Astrocyte (in vitro differentiated cells and primary cell): ENCODE results near the gene MBP.

Experiments
- CTCF ChIP-seq: IDR thresholded peaks from 2 replicates; pipeline ENCODE4 v1.5.1; 2011; ENCODE audit warnings: low read depth, mild to moderate bottlenecking, inconsistent platforms, low read length, moderate library complexity; ENCODE audit not compliant: insufficient read depth
- EZH2 ChIP-seq: IDR thresholded peaks from 2 replicates; pipeline ENCODE4 v1.6.1; 2012; ENCODE audit warnings: mild to moderate bottlenecking, low read length, inconsistent platforms; ENCODE audit not compliant: insufficient read depth

GRCh38 chr18:77133835-77134496 lies 1.4 kb upstream of the MBP start:
- TF ChIP-seq CTCF (no peak), EZH2 (no peak)
